ENCODE measurements around the gene CDH4.

GRCh38 chr20:61647702-61648101 lies 395.6 kb downstream of the CDH4 start:
- no peak for TF ChIP-seq CTCF (IDR thresholded peaks at IDR 0.05)
- no peak for TF ChIP-seq POLR2AphosphoS5 (IDR thresholded peaks at IDR 0.05)

All from prostate gland (tissue), 2 donors.